GM18502 (cell line): ENCODE results near the gene TTLL5.

Source experiments
- ATAC-seq: cut with Tn5 transposase; IDR thresholded peaks from one replicate; pipeline ENCODE4 v1.9.1; 2021; ENCODE audit warnings: mild to moderate bottlenecking; ENCODE audit not compliant: unreplicated experiment, poor library complexity

Gene TTLL5

DNA sequence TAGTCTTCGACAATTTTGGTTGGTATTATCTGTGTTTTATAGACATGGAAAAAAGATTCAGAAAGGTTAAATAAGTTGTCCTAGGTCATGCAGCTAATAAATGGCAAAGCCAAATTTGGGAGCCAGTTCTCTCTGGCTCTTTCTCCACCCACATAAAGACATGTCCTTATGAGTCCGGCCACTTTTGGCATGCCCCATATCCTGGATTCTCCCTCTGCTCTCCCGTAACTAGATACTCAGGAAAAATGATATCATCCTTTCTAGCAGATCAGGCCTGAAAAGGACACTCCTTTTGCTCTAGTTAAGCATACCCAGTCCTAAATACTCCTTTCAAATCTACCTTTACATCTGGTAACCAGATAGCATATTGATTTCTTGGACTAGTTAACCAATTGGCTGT lies 64.4 kb downstream of the TTLL5 start:
- ATAC-seq: no peak

DNA sequence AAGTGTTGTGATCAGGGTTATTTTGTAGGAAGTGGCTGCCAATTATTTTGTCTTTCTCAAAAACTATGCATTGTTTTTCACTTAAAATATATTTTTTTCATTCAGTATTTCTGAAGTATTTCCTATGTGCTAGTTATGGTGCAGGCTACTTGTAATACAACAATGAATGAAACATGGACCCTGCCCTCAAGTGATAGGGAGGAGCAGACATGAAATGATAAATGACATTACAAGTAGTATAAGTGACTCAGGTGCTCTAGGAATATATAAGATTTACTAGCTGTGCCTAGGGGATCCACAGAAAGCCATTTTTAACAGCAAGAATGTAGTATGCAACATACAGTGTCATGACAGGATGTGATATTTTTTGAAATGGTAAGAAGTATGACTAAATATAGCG lies 65.3 kb downstream of the TTLL5 start:
- ATAC-seq: no peak

DNA sequence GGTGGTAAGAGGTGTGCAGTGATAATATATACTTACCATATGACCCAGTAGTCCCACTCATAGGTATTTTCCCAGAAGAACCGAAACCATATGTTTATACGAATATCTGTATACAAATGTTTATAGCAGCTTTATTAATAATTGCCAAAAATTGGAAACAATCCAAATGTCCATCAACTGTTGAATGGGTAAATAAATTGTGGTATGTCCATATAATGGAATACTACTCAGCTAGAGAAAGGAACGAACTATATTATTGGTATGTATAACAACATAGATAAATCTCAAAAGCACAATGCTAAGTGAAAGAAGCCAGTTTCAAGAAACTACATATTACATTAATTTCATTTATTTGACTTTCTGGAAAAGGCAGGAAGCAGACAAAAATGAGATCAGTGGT lies 66.1 kb downstream of the TTLL5 start:
- ATAC-seq: no peak

DNA sequence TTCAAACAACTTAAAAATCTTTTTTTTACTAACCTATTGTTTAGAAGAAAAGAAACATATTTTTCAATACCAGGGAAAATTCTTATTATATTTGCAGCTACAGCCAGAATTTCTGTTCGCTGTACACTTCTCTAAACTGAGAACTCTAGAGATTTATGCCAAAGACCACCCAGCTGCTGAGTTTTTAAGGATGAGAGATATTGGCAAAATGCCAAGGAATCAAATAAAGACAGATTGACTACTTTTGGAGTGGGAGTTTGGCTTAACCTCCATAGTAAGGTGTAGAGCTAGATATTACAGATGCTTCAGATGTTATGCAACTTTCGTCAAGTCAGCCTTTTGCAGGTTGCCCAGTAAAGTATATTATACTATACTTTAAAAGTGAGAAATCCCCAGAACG lies 71.8 kb downstream of the TTLL5 start:
- ATAC-seq: no peak

DNA sequence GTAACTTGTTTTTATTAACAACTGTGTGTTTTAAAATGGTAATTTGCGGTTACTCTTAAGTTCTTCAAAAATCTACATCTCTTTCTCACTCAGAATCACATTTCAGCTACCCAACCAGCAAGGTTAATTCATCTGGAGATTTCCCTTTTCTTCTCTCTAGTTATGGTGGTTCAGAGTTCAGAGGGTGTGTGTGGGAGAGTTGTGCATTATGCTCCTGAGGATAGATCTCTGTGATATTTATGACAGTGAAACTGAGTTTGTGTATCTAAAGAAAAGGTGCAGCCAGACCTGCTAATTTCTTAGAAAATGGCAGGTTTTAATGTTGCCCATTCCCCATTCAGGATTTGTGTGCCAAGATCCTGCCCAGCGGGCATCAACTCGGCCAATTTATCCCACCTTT lies 73.8 kb downstream of the TTLL5 start:
- ATAC-seq: no peak

DNA sequence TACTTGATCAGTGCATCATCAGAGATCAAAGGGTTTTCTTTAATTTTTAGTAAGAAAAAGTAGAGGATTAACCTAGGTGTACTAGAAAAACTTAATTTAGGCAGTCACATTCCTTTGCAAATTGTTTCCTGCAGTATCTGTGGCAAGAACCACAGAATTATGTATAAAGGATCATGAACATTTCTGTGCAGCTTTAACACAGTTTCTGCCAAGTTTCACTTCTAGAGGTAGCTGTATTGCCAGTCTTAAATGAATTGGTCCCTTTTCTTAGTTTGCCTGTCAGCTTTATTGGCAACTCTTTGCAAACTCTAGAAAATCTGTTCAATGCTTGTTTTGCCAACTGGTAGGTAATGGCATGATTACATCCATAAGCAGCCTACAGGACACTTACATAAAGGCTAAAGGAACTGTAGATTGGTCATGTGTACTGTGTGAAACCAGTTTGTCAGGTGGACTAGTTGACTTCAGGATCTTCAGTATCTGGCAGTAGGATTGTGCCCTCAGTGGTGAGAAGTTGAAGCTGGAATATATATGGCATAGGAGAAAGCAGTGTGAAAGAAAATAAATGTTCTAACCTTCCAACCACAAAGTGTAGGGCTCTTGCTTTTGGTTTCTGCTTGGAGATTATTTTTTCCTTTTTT lies 75.9 kb downstream of the TTLL5 start:
- no peak for ATAC-seq

DNA sequence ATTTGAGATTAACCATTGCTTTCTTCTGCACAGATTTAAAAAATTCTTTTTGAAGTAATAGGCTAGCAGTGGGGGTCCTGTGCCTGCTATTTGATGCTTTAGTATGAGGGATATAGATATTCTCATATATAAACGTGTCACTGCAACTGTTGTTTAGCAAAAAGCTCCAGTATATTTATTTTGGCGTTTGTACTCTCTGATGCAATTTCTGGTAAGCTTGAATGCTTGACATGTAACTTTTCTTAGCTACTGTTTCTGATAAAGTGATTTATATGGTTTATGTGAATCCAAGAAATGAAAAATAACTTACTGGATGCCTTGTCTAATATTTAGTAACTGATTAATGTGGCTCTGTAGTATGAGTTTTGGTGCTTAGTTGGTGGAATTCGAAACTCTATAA lies 77.1 kb downstream of the TTLL5 start:
- ATAC-seq: no peak

DNA sequence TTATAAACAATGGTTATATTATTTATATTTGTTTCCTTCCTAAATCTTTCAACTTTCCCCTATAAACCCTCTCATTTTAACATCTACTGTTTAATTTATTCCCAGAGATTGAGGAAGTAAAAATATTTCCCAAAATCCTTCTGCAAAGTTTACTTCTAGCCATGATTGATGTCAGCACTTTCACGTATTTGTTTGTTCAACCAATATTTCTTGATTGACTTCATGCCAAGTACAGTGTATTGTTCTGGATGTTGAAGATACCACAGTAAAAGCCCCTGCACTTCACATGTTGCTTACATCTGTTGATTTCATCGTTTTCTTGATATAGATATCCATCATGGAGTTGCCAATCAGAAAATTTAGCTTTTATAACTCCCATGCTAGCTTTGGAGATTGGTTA lies 81.8 kb downstream of the TTLL5 start:
- ATAC-seq: no peak

DNA sequence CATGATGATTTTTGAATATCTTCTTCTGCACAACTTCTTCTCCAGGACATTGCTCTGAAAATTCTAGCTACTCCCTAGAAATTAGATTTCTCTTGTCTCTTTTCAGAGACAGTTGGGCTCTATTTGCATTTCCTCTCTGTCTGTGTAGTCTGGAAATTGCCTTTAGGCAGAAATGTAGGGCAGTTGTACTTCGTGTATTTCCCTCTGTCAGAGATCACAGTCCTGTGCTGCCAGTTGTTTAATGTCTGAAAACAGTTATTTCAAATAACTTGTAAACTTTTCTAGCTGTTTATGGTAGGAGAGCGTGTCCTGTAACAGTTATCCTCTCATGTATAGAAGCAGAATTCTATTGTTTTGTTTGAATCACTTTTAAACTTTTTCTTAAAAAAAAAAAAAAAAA lies 86.9 kb downstream of the TTLL5 start:
- no peak for ATAC-seq

DNA sequence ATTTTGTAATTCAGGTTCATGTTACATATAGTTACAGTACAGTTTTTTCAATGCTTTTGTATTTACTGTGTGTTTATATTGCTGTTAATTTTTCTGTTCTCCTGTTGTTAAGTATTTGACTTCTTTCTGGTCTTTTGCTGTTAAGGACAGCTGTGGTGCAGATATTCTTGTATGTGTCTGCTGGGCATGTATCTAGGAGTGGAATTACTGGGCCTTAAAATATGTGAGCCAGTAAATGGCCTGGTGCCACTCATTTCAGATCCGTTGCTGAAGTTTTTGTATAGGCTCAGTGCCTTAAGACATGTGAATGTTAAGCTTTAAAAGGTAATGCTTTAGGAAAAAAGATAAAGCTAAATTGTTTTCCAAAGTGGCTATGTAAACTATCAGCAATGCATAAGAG lies 87.3 kb downstream of the TTLL5 start:
- ATAC-seq: no peak

DNA sequence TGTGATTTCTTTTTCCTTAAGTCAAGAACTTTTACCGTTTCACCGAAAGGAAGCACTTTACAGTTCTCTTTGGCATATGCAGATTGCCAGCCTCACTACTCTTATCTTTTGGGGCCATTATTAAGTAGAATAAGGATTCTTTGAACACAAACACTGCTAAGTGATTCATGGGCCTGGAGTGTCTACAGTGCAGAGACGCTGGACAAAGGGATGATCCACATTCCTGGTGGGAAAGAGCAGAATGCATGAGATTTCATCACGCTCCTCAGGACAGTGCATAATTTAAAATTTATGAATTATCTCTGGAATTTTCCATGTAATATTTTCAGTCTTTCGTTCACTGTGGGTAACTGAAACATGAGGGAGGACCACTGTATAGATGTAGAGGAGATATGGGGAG lies 90.2 kb downstream of the TTLL5 start:
- ATAC-seq: no peak

DNA sequence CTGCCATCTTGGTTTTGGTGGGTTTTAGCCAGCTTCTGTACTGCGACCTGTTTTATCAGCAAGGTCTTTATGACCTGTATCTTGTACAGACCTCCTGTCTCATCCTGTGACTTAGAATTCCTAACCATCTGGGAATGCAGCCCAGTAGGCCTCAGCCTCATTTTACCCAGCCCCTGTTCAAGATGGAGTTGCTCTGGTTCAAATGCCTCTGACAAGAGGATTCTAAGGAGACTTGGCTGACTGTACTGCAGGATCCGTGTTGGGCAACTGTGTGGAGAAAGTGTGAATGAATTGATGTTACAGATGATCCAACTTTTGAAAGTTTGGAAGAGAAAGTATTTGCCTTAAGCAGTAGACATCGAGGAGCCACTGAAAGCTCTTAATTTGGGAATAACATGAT lies 91.0 kb downstream of the TTLL5 start:
- no peak for ATAC-seq

DNA sequence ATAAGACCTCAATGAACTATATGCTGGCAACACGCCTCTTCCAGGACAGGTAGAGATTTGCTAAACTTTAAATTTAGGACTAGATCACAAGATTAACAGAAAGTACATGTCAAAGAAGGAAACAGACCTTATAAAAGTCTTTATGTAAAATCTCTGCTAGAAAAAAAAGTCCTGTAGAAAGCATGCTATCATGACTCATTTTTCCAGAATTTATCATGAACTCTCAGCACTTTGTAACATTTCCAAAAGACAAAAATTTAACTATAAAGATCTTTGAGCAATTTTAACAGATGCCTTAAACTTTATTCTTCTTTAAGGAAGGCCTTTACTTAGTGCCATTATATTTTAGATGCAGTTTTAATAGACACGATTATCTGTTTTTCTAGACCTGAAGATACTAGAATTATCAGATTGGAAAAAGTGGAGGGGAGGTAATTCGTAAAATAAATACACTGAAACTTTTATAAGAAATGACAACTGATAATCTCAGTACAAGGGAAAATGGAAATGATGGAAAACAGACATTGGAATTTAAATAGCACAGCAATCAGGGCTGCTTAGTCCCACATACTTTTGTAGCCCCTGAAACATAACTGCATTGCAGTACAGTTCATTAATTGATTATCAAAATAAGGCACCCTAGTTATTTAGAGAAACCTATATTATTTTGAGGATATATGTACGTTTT lies 92.0 kb downstream of the TTLL5 start:
- ATAC-seq: no peak

DNA sequence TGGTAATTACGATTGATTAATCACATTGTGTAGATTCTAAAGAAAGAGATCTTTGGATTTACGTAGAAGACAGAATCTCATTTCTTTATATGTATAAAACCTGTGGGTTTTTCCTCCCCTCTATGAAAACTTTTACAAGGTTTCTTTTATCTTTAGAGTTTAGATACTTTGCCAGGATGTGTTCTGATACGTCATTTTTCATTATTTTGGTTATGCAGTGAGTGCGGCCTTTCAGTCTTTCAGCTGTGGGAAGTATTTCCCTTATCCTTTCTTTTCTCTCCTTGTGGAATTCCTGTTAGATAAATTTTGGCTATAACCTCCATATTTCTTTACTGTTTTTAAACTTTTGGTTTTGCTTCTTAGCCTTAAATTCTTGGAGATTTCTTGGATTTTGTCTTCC lies 92.7 kb downstream of the TTLL5 start:
- no peak for ATAC-seq

DNA sequence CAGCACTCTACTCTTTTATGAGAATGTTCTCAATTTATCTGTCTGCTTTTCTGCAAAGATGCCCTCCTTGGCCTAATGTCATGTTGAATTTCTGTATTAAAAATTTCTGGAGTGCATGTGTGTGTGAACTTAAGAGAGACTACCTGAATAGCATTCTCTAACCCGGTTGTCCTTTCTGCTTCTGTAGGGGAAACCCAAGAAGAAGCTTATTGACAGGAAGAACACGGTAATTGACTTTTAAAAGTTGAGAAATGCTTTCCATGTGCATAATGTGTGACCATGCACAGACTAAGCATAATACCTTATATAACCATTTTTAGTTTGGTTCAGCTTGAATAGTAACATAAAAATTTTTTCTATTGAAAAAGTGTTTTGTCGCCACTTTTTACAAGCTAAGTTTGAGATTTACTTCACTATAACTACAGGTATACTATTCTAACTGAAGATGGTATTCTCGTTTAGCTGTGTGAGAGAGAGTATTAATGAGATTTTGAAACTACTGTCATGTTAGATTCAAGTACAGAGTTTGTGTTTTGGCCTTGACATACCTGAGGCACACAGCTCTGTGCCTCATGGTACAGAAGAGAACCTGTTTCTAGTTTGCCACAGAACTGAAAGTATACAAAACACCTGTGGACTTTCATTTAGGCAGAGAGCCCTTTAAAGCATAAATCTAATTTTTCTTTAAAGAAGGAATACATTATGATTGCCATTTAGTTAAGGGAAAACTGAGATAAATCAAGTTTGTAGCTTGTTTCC lies 96.8 kb downstream of the TTLL5 start:
- ATAC-seq: no peak

DNA sequence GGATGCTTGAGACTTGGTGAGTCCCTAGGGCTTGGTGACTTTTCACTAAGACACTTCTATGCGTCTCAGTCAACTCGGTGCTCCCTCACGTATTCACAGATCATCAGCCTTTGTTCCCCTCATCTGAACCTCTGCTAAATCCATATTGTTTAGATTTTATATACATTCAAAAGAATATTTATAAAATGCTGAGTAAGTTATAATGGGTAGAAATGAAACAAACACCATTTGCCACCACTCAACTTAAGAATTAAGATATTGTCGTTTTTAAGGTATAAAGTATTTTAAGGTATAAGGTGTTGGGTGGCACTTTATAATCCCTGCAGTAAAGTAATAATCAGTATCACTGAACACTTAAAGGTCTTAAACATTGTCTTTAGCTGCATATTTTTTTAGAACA lies 103.0 kb downstream of the TTLL5 start:
- ATAC-seq: no peak

DNA sequence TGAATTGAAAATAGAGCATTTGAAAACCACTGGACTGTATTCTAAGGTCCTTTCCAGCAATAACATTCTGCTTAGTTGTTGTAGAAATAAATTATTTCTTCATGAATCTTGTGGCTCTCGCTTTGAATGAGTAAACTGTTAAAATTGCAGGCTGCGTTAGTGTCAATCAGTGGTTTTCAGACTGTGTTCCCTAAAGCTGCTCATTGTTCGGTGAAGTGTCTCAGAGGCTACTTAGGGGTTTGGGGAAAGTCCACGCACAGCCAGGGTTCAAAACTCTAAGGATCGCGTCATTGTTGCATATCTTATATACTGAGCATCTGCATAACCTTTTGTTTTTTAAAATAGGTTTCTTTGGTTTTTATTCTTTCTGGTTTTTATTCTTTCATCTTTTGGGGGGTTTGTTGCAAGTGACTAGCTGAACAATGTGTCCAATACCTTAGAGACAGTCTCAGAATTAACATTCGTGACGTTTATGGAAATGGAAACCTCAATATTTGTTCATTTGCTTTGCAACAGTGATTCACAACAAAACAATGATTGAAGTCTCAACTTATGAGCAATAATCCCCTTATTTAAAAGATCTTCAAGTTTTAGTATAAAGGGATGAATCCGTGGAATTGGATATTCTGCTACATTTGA lies 108.1 kb downstream of the TTLL5 start:
- no peak for ATAC-seq

DNA sequence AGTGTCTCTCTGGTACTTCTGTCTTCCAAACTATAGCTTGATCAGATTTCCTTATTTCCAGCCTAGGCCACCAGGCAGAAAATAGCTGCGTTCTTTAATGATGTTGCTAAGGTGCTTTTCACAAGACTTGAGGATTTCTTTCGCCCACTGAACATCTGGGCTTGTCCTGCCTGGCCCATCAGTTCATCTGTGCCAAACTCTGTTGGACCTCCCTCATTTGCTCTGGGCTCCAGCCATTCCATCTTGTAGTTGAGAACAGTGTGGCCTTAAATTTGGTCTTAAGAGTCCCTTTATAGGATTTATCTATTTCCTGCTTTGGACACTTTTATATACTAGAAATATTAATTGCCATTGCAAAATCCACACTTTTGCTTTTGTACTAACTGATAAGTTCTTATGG lies 109.6 kb downstream of the TTLL5 start:
- ATAC-seq: no peak

DNA sequence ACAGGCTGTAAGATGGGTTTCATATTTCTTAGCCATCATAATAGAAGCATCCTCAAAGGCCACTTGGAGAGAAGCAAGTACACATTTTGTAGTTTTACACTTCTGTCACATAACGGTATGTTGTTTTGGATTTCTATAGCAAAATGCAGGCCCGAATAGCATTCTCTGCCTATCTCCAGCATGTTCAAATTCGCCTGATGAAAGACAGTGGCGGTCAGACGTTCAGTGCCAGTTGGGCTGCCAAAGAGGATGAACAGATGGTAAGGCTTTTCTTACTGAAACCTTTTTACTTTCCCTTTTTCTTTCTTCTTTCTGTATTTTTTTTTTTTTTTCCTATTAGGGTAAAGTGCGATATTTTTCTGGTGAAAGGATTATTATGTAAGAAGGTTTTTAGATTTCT lies 110.5 kb downstream of the TTLL5 start:
- ATAC-seq: no peak

DNA sequence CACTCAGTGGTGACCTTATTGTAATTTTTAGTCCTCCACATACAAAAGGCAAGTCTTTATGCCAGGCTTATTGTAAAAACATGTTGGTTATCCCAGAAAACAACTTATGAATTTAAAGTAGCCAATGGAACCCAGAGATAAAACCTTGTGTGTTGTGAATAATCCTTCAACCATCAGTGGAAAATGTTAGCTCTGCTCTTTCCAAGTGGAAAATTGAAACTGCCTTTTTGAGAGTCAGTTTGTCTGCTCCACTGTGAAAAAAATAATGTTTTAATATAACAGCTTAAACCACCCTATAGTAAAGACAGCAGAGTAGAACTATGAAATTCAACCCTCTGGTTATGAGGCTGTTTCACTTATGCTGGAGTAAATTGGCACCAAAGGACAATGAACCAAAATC lies 112.0 kb downstream of the TTLL5 start:
- no peak for ATAC-seq

DNA sequence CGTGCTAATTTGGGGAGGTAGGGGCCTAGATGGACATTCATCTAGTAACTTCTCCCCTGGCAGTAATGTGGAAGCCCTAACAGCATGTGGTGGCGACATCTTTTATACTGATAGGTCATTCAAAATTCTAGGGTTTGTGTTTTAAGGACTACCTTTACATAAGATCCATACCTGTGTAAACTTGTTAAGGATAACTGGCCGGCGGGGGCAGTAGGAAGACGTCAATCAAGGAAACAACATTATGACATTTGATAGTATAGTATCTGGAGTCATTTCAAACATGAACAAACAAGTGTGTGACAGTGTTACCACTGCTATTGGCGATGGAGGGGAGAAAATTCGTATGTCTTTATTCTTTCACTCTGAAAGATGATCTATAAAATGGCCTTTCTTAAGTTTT lies 120.0 kb downstream of the TTLL5 start:
- no peak for ATAC-seq
